DMS79 treated with DMSO at 0.1 percent for 48 hours (cell line): ENCODE measurements around the gene RAD51B.
A peak's percentile ranks its signal among the peaks of the same experiment; 100 is the strongest.

Experiments
- DNase-seq: peaks from one replicate; lab custom pipeline; 2025; lab: John Stamatoyannopoulos, UW

Gene RAD51B

GRCh38 chr14:67900231-67900630, 80.7 kb downstream of the RAD51B start:
- DNase-seq: no peak

GRCh38 chr14:67908052-67908754, 88.6 kb downstream of the RAD51B start:
- DNase-seq: no peak

- no peak for DNase-seq
Measured at GRCh38 chr14:67911562-67911961, 92.0 kb downstream of the RAD51B start.

GRCh38 chr14:67916430-67916829, 96.9 kb downstream of the RAD51B start:
- no peak for DNase-seq

GRCh38 chr14:67917006-67917405, 97.4 kb downstream of the RAD51B start:
- peak; percentile 53 for DNase-seq

- DNase-seq: no peak
Measured at GRCh38 chr14:67918838-67919237, 99.3 kb downstream of the RAD51B start.

GRCh38 chr14:67919259-67920032, 99.9 kb downstream of the RAD51B start:
- DNase-seq: no peak

GRCh38 chr14:67926821-67927220, 107.2 kb downstream of the RAD51B start:
- no peak for DNase-seq

GRCh38 chr14:67927244-67927643, 107.7 kb downstream of the RAD51B start:
- DNase-seq: no peak

- DNase-seq: no peak
Measured at GRCh38 chr14:67928375-67928774, 108.8 kb downstream of the RAD51B start.

- no peak for DNase-seq
Measured at GRCh38 chr14:67932708-67933246, 113.2 kb downstream of the RAD51B start.

GRCh38 chr14:67933266-67933665, 113.7 kb downstream of the RAD51B start:
- no peak for DNase-seq

- DNase-seq: peak; percentile 98
Measured at GRCh38 chr14:67934087-67934486, 114.5 kb downstream of the RAD51B start.

- DNase-seq: no peak
Measured at GRCh38 chr14:67934862-67935261, 115.3 kb downstream of the RAD51B start.

GRCh38 chr14:67935371-67935770, 115.8 kb downstream of the RAD51B start:
- DNase-seq: no peak

GRCh38 chr14:67938071-67938470, 118.5 kb downstream of the RAD51B start:
- no peak for DNase-seq

GRCh38 chr14:67940486-67941455, 121.2 kb downstream of the RAD51B start:
- peak; percentile 58 for DNase-seq

GRCh38 chr14:67941456-67942018, 122.0 kb downstream of the RAD51B start:
- no peak for DNase-seq

GRCh38 chr14:67942080-67942710, 122.6 kb downstream of the RAD51B start:
- no peak for DNase-seq

- peak; percentile 92 for DNase-seq
Measured at GRCh38 chr14:67943947-67944346, 124.4 kb downstream of the RAD51B start.

- DNase-seq: no peak
Measured at GRCh38 chr14:67944605-67945004, 125.0 kb downstream of the RAD51B start.
